Karpas-422 (cell line): Measurements from ENCODE around the gene CREB5. TPM values are rescaled to one million over a fixed set of nuclear protein-coding genes. Genes with fewer than 3 reads are reported as not detected.

Experiments used
- DNase-seq: peaks from one replicate; pipeline ENCODE4 v3.0.0-alpha.2; 2015
- H2AFZ ChIP-seq: fragments of 200-600 bp; sonication (generic); 2 replicates; pipeline ENCODE4 v1.6.1; 2014; ENCODE audit warnings: antibody characterized with exemption, low read length, mixed read lengths
- H3K27ac ChIP-seq: fragments of 200-600 bp; sonication (generic); 2 replicates; pipeline ENCODE4 v1.5.1; 2014; ENCODE audit warnings: mild to moderate bottlenecking, low read length, moderate library complexity
- H3K27me3 ChIP-seq: fragments of 200-600 bp; sonication (generic); 2 replicates; pipeline ENCODE4 v1.6.1; 2014; ENCODE audit warnings: low read length, mixed read lengths
- H3K36me3 ChIP-seq: fragments of 200-600 bp; sonication (generic); 2 replicates; pipeline ENCODE4 v1.6.1; 2014; ENCODE audit warnings: low read length, mixed read lengths; ENCODE audit not compliant: insufficient read depth
- H3K4me1 ChIP-seq: fragments of 200-600 bp; sonication (generic); 2 replicates; pipeline ENCODE4 v1.6.1; 2014; ENCODE audit warnings: mild to moderate bottlenecking, low read length, mixed read lengths
- H3K4me2 ChIP-seq: fragments of 200-600 bp; sonication (generic); 2 replicates; pipeline ENCODE4 v1.6.1; 2014; ENCODE audit warnings: low read length, low read depth, mild to moderate bottlenecking; ENCODE audit not compliant: poor library complexity, severe bottlenecking
- H3K4me3 ChIP-seq: fragments of 200-600 bp; sonication (generic); 2 replicates; pipeline ENCODE4 v1.5.1; 2014; ENCODE audit warnings: mild to moderate bottlenecking, antibody characterized with exemption, low read length, mixed read lengths
- H3K79me2 ChIP-seq: fragments of 200-600 bp; sonication (generic); 2 replicates; pipeline ENCODE4 v1.6.1; 2014; ENCODE audit warnings: mild to moderate bottlenecking, low read length, mixed read lengths
- H3K9ac ChIP-seq: fragments of 200-600 bp; sonication (generic); 2 replicates; pipeline ENCODE4 v1.6.0; 2014; ENCODE audit warnings: low read length
- H3K9me2 ChIP-seq: fragments of 200-600 bp; sonication (generic), shearing (Covaris generic); replicated peaks from 2 replicates; pipeline ENCODE4 v1.6.0; 2014; ENCODE audit warnings: mild to moderate bottlenecking, low read length, moderate library complexity; ENCODE audit not compliant: insufficient read depth
- H3K9me3 ChIP-seq: fragments of 300-700, 200-600 bp; sonication (generic); 2 replicates; pipeline ENCODE4 v1.6.1; 2014; ENCODE audit warnings: low read length, mixed read lengths
- H4K20me1 ChIP-seq: fragments of 200-600 bp; sonication (generic); 2 replicates; pipeline ENCODE4 v1.6.1; 2014; ENCODE audit warnings: mild to moderate bottlenecking, antibody characterized with exemption, low read length, low read depth; ENCODE audit not compliant: insufficient read depth
- total RNA-seq: library from RNA; depleted of rRNA; stranded (reverse); fragments of >200 nt; shearing (Covaris generic); gene quantifications from 2 replicates; pipeline ENCODE4 v1.2.3, GENCODE V29; 2014; ENCODE audit warnings: low replicate concordance

Gene CREB5
- total RNA-seq, 1 experiment from 2014 or later, result 52.1 TPM

GRCh38 chr7:28750981-28751380 is 338.7 kb downstream of the CREB5 start:
- no peak overlapping the region for H3K4me3 ChIP-seq
- no peak for DNase-seq
- H3K4me2 ChIP-seq, result no peak overlapping the region
- H3K9ac ChIP-seq, result no peak overlapping the region
- H3K4me1 ChIP-seq, result no peaks in the 10 kb centered on the region
- no peaks in the 10 kb centered on the region for H3K36me3 ChIP-seq
- H3K9me3 ChIP-seq, result no peaks in the 10 kb centered on the region
- H3K27ac ChIP-seq, result no peak overlapping the region
- H3K9me2 ChIP-seq, result no peaks in the 10 kb centered on the region
- H2AFZ ChIP-seq, result no peak overlapping the region
- no peaks in the 10 kb centered on the region for H3K79me2 ChIP-seq
- H4K20me1 ChIP-seq, result peaks cover 40% of the 10 kb centered on the region; the same call in 1 of the 2 replicates
- H3K27me3 ChIP-seq, result no peaks in the 10 kb centered on the region

DNA sequence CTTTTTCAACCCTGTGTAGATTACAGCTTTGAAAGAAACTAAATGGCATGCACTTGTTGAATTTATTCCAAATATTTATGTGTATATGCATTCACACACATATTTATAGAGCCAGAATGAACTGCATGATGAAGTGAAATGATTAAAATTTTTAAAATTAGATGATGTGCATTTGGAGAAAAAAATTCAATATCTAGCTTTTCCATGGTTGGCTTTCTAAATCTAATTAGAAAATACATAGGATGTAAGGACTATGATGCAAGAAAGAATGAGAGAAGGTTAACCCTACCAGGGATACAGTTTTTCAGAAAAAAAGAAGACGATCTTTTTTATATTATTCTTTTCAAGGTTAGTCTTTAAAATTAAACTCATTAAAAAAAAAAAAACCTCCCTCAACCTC is 341.3 kb downstream of the CREB5 start:
- Histone ChIP-seq H3K27ac (no peak overlapping the region), H3K4me2 (no peak overlapping the region), H3K4me3 (no peak overlapping the region), H3K4me1 (no peaks in the 10 kb centered on the region), H3K79me2 (no peaks in the 10 kb centered on the region), H2AFZ (no peak overlapping the region), H3K36me3 (no peaks in the 10 kb centered on the region), H4K20me1 (0 out of 2 replicates have a peak, but pooled peaks cover 15% of the 10 kb centered on the region), H3K9me2 (no peaks in the 10 kb centered on the region), H3K9ac (no peak overlapping the region), H3K9me3 (no peaks in the 10 kb centered on the region), H3K27me3 (no peaks in the 10 kb centered on the region)
- DNase-seq, result no peak

DNA sequence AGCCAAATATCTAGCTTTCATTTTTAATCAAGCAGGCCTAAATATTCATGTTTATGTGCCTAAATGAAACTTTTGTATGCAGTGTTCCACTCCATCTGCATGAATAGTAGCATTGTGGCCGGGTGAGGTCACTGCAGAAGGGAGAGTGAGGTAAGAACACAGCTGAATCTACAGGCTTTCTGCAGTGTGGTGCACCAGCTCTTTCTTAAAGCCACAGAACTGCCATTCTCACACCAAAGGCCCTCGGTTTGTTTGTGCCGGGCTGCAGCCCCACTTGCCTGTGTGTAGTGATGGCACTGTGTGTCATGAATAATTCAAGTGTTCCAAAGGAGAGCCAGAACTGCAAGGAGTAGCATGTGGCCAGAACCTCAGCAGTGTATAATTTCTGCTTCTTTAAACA is 341.7 kb downstream of the CREB5 start:
- no peak overlapping the region for H3K4me3 ChIP-seq
- H3K4me2 ChIP-seq, result no peak overlapping the region
- H3K79me2 ChIP-seq, result no peaks in the 10 kb centered on the region
- H3K9ac ChIP-seq, result no peak overlapping the region
- H3K9me3 ChIP-seq, result no peaks in the 10 kb centered on the region
- no peaks in the 10 kb centered on the region for H3K36me3 ChIP-seq
- no peaks in the 10 kb centered on the region for H3K9me2 ChIP-seq
- H4K20me1 ChIP-seq, result 0 out of 2 replicates have a peak, but pooled peaks cover 14% of the 10 kb centered on the region
- H2AFZ ChIP-seq, result no peak overlapping the region
- no peak for DNase-seq
- H3K4me1 ChIP-seq, result no peaks in the 10 kb centered on the region
- no peaks in the 10 kb centered on the region for H3K27me3 ChIP-seq
- no peak overlapping the region for H3K27ac ChIP-seq

- Histone ChIP-seq H3K36me3 (no peaks in the 10 kb centered on the region), H3K4me3 (no peak overlapping the region), H3K79me2 (no peaks in the 10 kb centered on the region), H3K9me3 (no peaks in the 10 kb centered on the region), H3K4me2 (no peak overlapping the region), H3K4me1 (no peaks in the 10 kb centered on the region), H2AFZ (no peak overlapping the region), H3K27ac (no peak overlapping the region), H4K20me1 (0 out of 2 replicates have a peak, but pooled peaks cover 10% of the 10 kb centered on the region), H3K27me3 (no peaks in the 10 kb centered on the region), H3K9ac (no peak overlapping the region), H3K9me2 (no peaks in the 10 kb centered on the region)
- no peak for DNase-seq
Measured at GRCh38 chr7:28754447-28754846, 342.1 kb downstream of the CREB5 start.

GRCh38 chr7:28755255-28755654 is 342.9 kb downstream of the CREB5 start:
- no peak overlapping the region for H3K9ac ChIP-seq

DNA sequence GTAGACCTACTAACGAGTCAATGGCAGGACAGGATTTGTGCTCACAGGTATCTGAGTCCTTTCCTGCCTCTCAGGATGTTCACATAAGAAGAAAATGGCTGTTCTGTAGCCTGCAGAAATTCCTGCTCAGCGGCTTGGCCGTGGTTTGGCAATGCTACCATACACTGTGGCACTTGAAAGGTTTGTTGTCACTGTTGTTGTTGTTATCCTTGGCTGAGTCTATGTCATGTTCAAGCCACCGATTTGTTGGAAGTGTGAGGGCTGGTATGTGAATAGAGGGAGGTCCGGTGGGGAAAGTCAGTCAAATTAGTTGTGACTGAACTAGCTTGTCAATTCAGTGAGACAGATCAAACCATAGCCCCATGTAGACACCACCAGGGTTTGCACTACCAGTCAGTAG is 345.9 kb downstream of the CREB5 start:
- Histone ChIP-seq H3K79me2 (no peaks in the 10 kb centered on the region), H2AFZ (no peak overlapping the region), H3K9ac (no peak overlapping the region), H3K27me3 (no peaks in the 10 kb centered on the region), H3K36me3 (no peaks in the 10 kb centered on the region), H3K4me2 (no peak overlapping the region), H3K4me1 (no peaks in the 10 kb centered on the region), H3K9me2 (no peaks in the 10 kb centered on the region), H3K4me3 (no peak overlapping the region), H3K9me3 (no peaks in the 10 kb centered on the region), H4K20me1 (peaks cover 14% of the 10 kb centered on the region), H3K27ac (no peak overlapping the region)
- no peak for DNase-seq

More at GRCh38 chr7:28755255-28755654, 342.9 kb downstream of the CREB5 start:
- no peak overlapping the region for H3K4me3 ChIP-seq
- DNase-seq, result no peak
- H3K27me3 ChIP-seq, result no peaks in the 10 kb centered on the region
- H3K4me1 ChIP-seq, result no peaks in the 10 kb centered on the region
- no peaks in the 10 kb centered on the region for H3K79me2 ChIP-seq
- H3K36me3 ChIP-seq, result no peaks in the 10 kb centered on the region
- no peak overlapping the region for H3K27ac ChIP-seq
- H3K4me2 ChIP-seq, result no peak overlapping the region
- H4K20me1 ChIP-seq, result peaks cover 15% of the 10 kb centered on the region; the same call in 1 of the 2 replicates
- no peaks in the 10 kb centered on the region for H3K9me3 ChIP-seq
- H3K9me2 ChIP-seq, result no peaks in the 10 kb centered on the region
- no peak overlapping the region for H2AFZ ChIP-seq

- no peak overlapping the region for H2AFZ ChIP-seq
- peaks cover 17% of the 10 kb centered on the region for H4K20me1 ChIP-seq
- no peak for DNase-seq
- H3K36me3 ChIP-seq, result no peaks in the 10 kb centered on the region
- no peak overlapping the region for H3K27ac ChIP-seq
- H3K4me3 ChIP-seq, result no peak overlapping the region
- H3K9me3 ChIP-seq, result no peaks in the 10 kb centered on the region
- no peaks in the 10 kb centered on the region for H3K4me1 ChIP-seq
- no peaks in the 10 kb centered on the region for H3K79me2 ChIP-seq
- no peak overlapping the region for H3K9ac ChIP-seq
- no peak overlapping the region for H3K4me2 ChIP-seq
- no peaks in the 10 kb centered on the region for H3K9me2 ChIP-seq
- no peaks in the 10 kb centered on the region for H3K27me3 ChIP-seq
Measured at GRCh38 chr7:28759475-28759971, 347.2 kb downstream of the CREB5 start.

- H3K79me2 ChIP-seq, result no peaks in the 10 kb centered on the region
- H2AFZ ChIP-seq, result no peak overlapping the region
- no peak overlapping the region for H3K9ac ChIP-seq
- DNase-seq, result no peak
- no peaks in the 10 kb centered on the region for H3K4me1 ChIP-seq
- no peak overlapping the region for H3K4me3 ChIP-seq
- H3K36me3 ChIP-seq, result no peaks in the 10 kb centered on the region
- no peaks in the 10 kb centered on the region for H3K27me3 ChIP-seq
- H3K9me2 ChIP-seq, result no peaks in the 10 kb centered on the region
- no peaks in the 10 kb centered on the region for H3K9me3 ChIP-seq
- no peak overlapping the region for H3K27ac ChIP-seq
- H4K20me1 ChIP-seq, result peaks cover 17% of the 10 kb centered on the region
- H3K4me2 ChIP-seq, result no peak overlapping the region
Measured at GRCh38 chr7:28761505-28761904, 349.2 kb downstream of the CREB5 start.

- H3K9me2 ChIP-seq, result no peaks in the 10 kb centered on the region
- H4K20me1 ChIP-seq, result peaks cover 17% of the 10 kb centered on the region
- H3K4me2 ChIP-seq, result no peak overlapping the region
- no peaks in the 10 kb centered on the region for H3K27me3 ChIP-seq
- no peaks in the 10 kb centered on the region for H3K36me3 ChIP-seq
- no peak for DNase-seq
- H3K79me2 ChIP-seq, result no peaks in the 10 kb centered on the region
- no peak overlapping the region for H3K27ac ChIP-seq
- no peaks in the 10 kb centered on the region for H3K4me1 ChIP-seq
- H3K4me3 ChIP-seq, result no peak overlapping the region
- H3K9me3 ChIP-seq, result no peaks in the 10 kb centered on the region
- H3K9ac ChIP-seq, result no peak overlapping the region
- H2AFZ ChIP-seq, result no peak overlapping the region
Measured at GRCh38 chr7:28762651-28763050, 350.3 kb downstream of the CREB5 start.
